Peyer's patch (tissue), 4 donors: ENCODE results near the gene HSD17B12.

Source experiments
- CTCF ChIP-seq, 6 experiments: fragments of 450-650 bp in 4 of 6; fragments of 200-600 bp in 2 of 6; sonication (generic) in 1 of 6; IDR thresholded peaks; one replicate each; pipeline ENCODE4 v1.5.1; 2017 to 2019; ENCODE audit warnings: antibody characterized with exemption in 6 of 6, mild to moderate bottlenecking in 3 of 6, moderate library complexity in 1 of 6
- POLR2A ChIP-seq, 2 donors: fragments of 450-650 bp; IDR thresholded peaks; one replicate each; pipeline ENCODE4 v1.5.1; 2017; ENCODE audit warnings: antibody characterized with exemption in 2 of 2, mild to moderate bottlenecking in 2 of 2, moderate library complexity in 2 of 2

GRCh38 chr11:43706631-43707030 is 26.1 kb downstream of the HSD17B12 start:
- no peak for TF ChIP-seq CTCF (IDR thresholded peaks at IDR 0.05)
- TF ChIP-seq POLR2A (IDR thresholded peaks at IDR 0.05), result no peak
